ENCODE measurements around the gene GRIK4.

GRIK4 gene

GRCh38 chr11:120882175-120882574 lies 370.6 kb downstream of the GRIK4 start:
- DNase-seq (ENCODE audit: low read depth), result no peak

- DNase-seq (ENCODE audit: low read depth), result no peak
Observed at GRCh38 chr11:120883404-120884080, 372.0 kb downstream of the GRIK4 start.

- DNase-seq (ENCODE audit: low read depth), result no peak
Observed at GRCh38 chr11:120884154-120885020, 372.8 kb downstream of the GRIK4 start.

GRCh38 chr11:120890609-120891320 lies 379.2 kb downstream of the GRIK4 start:
- DNase-seq (ENCODE audit: low read depth), result no peak

- DNase-seq (ENCODE audit: low read depth), result no peak
Observed at GRCh38 chr11:120893440-120894201, 382.1 kb downstream of the GRIK4 start.

GRCh38 chr11:120894202-120894985 lies 382.8 kb downstream of the GRIK4 start:
- DNase-seq (ENCODE audit: low read depth), result no peak

- no peak for DNase-seq (ENCODE audit: low read depth)
Observed at GRCh38 chr11:120896687-120897086, 385.1 kb downstream of the GRIK4 start.

GRCh38 chr11:120898568-120898967 lies 387.0 kb downstream of the GRIK4 start:
- DNase-seq (ENCODE audit: low read depth), result no peak

GRCh38 chr11:120899720-120900119 lies 388.2 kb downstream of the GRIK4 start:
- DNase-seq (ENCODE audit: low read depth), result no peak

GRCh38 chr11:120900643-120901042 lies 389.1 kb downstream of the GRIK4 start:
- no peak for DNase-seq (ENCODE audit: low read depth)

GRCh38 chr11:120903686-120904085 lies 392.1 kb downstream of the GRIK4 start:
- DNase-seq (ENCODE audit: low read depth), result no peak

- DNase-seq (ENCODE audit: low read depth), result no peak
Observed at GRCh38 chr11:120904116-120904515, 392.6 kb downstream of the GRIK4 start.

GRCh38 chr11:120906766-120907165 lies 395.2 kb downstream of the GRIK4 start:
- no peak for DNase-seq (ENCODE audit: low read depth)

- DNase-seq (ENCODE audit: low read depth), result no peak
Observed at GRCh38 chr11:120907971-120908370, 396.4 kb downstream of the GRIK4 start.

- DNase-seq (ENCODE audit: low read depth), result no peak
Observed at GRCh38 chr11:120908461-120909181, 397.1 kb downstream of the GRIK4 start.

GRCh38 chr11:120909676-120910416 lies 398.3 kb downstream of the GRIK4 start:
- DNase-seq (ENCODE audit: low read depth), result no peak

GRCh38 chr11:120911943-120912342 lies 400.4 kb downstream of the GRIK4 start:
- no peak for DNase-seq (ENCODE audit: low read depth)

GRCh38 chr11:120912504-120912903 lies 401.0 kb downstream of the GRIK4 start:
- no peak for DNase-seq (ENCODE audit: low read depth)

- no peak for DNase-seq (ENCODE audit: low read depth)
Observed at GRCh38 chr11:120912915-120913314, 401.4 kb downstream of the GRIK4 start.

GRCh38 chr11:120914021-120914420 lies 402.5 kb downstream of the GRIK4 start:
- no peak for DNase-seq (ENCODE audit: low read depth)

All from activated T-cell treated with anti-CD3 and anti-CD28 coated beads for 48 hours (primary cell).